SK-N-SH treated with all-trans-retinoic acid at 6 μM for 48 hours (cell line): ENCODE results near the gene IER3.

Experiments
- ATAC-seq: fragments of 200-7000 bp; cut with Tn5 transposase; 3 replicates; pipeline ENCODE4 v1.9.1; 2020; ENCODE audit warnings: mild to moderate bottlenecking, moderate library complexity
- ARNTL ChIP-seq: fragments of 450-650 bp; formaldehyde crosslinking; IDR thresholded peaks from 2 replicates; pipeline ENCODE4 v1.5.0; 2020; ENCODE audit warnings: low read depth, mild to moderate bottlenecking, moderate library complexity, borderline replicate concordance
- BACH2 ChIP-seq: fragments of 250-450 bp; sonication (Bioruptor Pico); IDR thresholded peaks from 2 replicates; pipeline ENCODE4 v1.9.0; 2021; ENCODE audit warnings: mild to moderate bottlenecking, borderline replicate concordance
- CREB5 ChIP-seq: fragments of 250-450 bp; sonication (Bioruptor Pico); IDR thresholded peaks from 2 replicates; pipeline ENCODE4 v1.5.1; 2020; ENCODE audit warnings: low read depth, mild to moderate bottlenecking, moderate library complexity
- CSDC2 ChIP-seq: fragments of 250-450 bp; sonication (Bioruptor Pico); IDR thresholded peaks from 2 replicates; pipeline ENCODE4 v1.5.0; 2020; ENCODE audit warnings: mild to moderate bottlenecking, moderate library complexity
- ESRRG ChIP-seq: fragments of 250-450 bp; sonication (Bioruptor Pico); IDR thresholded peaks from 2 replicates; pipeline ENCODE4 v1.6.1; 2021; ENCODE audit warnings: mild to moderate bottlenecking
- ISL1 ChIP-seq: fragments of 250-450 bp; sonication (Bioruptor Pico); IDR thresholded peaks from 2 replicates; pipeline ENCODE4 v2.1.2; 2022; ENCODE audit warnings: mild to moderate bottlenecking, moderate library complexity
- OSR1 ChIP-seq: fragments of 250-450 bp; sonication (Bioruptor Pico); IDR thresholded peaks from 2 replicates; pipeline ENCODE4 v1.8.0; 2022; ENCODE audit warnings: moderate library complexity, mild to moderate bottlenecking, inconsistent platforms
- PATZ1 ChIP-seq: fragments of 250-450 bp; sonication (Bioruptor Pico); IDR thresholded peaks from 2 replicates; pipeline ENCODE4 v1.8.0; 2020; ENCODE audit warnings: mild to moderate bottlenecking, moderate library complexity, borderline replicate concordance
- POU6F1 ChIP-seq: fragments of 250-450 bp; sonication (Bioruptor Pico); IDR thresholded peaks from 2 replicates; pipeline ENCODE4 v1.8.0; 2021; ENCODE audit warnings: low read depth, mild to moderate bottlenecking, moderate library complexity, borderline replicate concordance
- RARB ChIP-seq: fragments of 250-450 bp; sonication (Bioruptor Pico); IDR thresholded peaks from 2 replicates; pipeline ENCODE4 v1.8.0; 2021; ENCODE audit warnings: mild to moderate bottlenecking, moderate library complexity
- SNAI2 ChIP-seq: fragments of 250-450 bp; sonication (Bioruptor Pico); IDR thresholded peaks from 2 replicates; pipeline ENCODE4 v1.5.0; 2020; ENCODE audit warnings: mild to moderate bottlenecking, moderate library complexity
- TSHZ2 ChIP-seq: fragments of 250-450 bp; sonication (Bioruptor Pico); IDR thresholded peaks from 2 replicates; pipeline ENCODE4 v1.5.0; 2020; ENCODE audit warnings: mild to moderate bottlenecking, moderate library complexity
- ZC3H10 ChIP-seq: fragments of 250-450 bp; sonication (Bioruptor Pico); IDR thresholded peaks from 2 replicates; pipeline ENCODE4 v1.5.1; 2021; ENCODE audit warnings: mild to moderate bottlenecking, moderate library complexity
- ZFP30 ChIP-seq: fragments of 450-650 bp; formaldehyde crosslinking; IDR thresholded peaks from 2 replicates; pipeline ENCODE4 v1.5.0; 2022; ENCODE audit warnings: mild to moderate bottlenecking, moderate library complexity
- ZNF565 ChIP-seq: fragments of 450-650 bp; formaldehyde crosslinking; conservative IDR thresholded peaks from 2 replicates; pipeline ENCODE4 v1.5.0; 2020; ENCODE audit warnings: low read depth, mild to moderate bottlenecking, moderate library complexity
- ZNF70 ChIP-seq: fragments of 450-650 bp; formaldehyde crosslinking; IDR thresholded peaks from 2 replicates; pipeline ENCODE4 v1.5.0; 2020; ENCODE audit warnings: mild to moderate bottlenecking, moderate library complexity

The IER3 gene

GRCh38 chr6:30790724-30791383 lies 46.5 kb upstream of the IER3 start:
- TF ChIP-seq POU6F1 (CRISPR knock-in tag) (no peak), ZNF70 (no peak)
- ATAC-seq, result peak; percentile 44; the same call in 2 of the 3 replicates

- ATAC-seq, result no peak
- TF ChIP-seq CREB5 (no peak), SNAI2 (CRISPR knock-in tag) (no peak), ARNTL (CRISPR knock-in tag) (no peak)
Measured at GRCh38 chr6:30789606-30790005, 45.3 kb upstream of the IER3 start.

- ATAC-seq, result no peak
- TF ChIP-seq PATZ1 (CRISPR knock-in tag), result no peak
- TF ChIP-seq ZC3H10 (CRISPR knock-in tag), result no peak
- TF ChIP-seq ESRRG (CRISPR knock-in tag), result no peak
- TF ChIP-seq BACH2 (CRISPR knock-in tag), result no peak
- TF ChIP-seq ZNF70, result no peak
- TF ChIP-seq RARB, result no peak
- no peak for TF ChIP-seq ISL1 (CRISPR knock-in tag)
- no peak for TF ChIP-seq POU6F1 (CRISPR knock-in tag)
- no peak for TF ChIP-seq ZNF565 (CRISPR knock-in tag)
- TF ChIP-seq CSDC2 (CRISPR knock-in tag), result no peak
- no peak for TF ChIP-seq OSR1
- no peak for TF ChIP-seq TSHZ2 (CRISPR knock-in tag)
- TF ChIP-seq ZFP30 (CRISPR knock-in tag), result no peak
Measured at GRCh38 chr6:30787954-30788353, 43.6 kb upstream of the IER3 start.

GRCh38 chr6:30782425-30783014 lies 38.2 kb upstream of the IER3 start:
- 0 out of 2 replicates have a peak, but pooled peaks have one; percentile 25 for TF ChIP-seq SNAI2 (CRISPR knock-in tag)
- no peak for TF ChIP-seq ZNF565 (CRISPR knock-in tag)
- no peak for TF ChIP-seq PATZ1 (CRISPR knock-in tag)
- ATAC-seq, result peak; percentile 15
